ENCODE measurements around the gene PIGK.

Gene PIGK

DNA sequence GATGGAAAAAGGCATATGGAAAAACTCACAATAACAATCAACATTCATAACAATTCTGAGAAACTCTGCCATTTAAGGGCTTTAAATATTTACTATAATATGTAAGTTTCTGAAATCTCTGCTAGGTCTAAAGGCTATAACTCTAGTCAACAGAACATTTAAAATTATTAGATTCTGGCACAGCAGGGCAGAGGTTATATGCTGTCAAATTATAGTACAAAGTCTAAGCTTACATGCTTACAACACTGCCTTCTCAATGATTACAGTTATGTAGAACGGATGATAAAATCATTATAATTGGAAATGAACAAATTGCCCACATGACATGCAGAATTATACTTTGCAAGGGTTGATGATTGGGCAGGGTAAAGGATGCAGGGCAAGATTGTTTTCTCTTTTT, 97.7 kb downstream of the PIGK start:
- no peak for DNase-seq (ENCODE audit: low spot score)
- in situ Hi-C loops (cut with MboI; ENCODE audit: low pct_unique_long_range_greater_than_20kb, low sequenced_read_pairs, unreplicated experiment) = no loop called here
- TF ChIP-seq, protein P1, sequence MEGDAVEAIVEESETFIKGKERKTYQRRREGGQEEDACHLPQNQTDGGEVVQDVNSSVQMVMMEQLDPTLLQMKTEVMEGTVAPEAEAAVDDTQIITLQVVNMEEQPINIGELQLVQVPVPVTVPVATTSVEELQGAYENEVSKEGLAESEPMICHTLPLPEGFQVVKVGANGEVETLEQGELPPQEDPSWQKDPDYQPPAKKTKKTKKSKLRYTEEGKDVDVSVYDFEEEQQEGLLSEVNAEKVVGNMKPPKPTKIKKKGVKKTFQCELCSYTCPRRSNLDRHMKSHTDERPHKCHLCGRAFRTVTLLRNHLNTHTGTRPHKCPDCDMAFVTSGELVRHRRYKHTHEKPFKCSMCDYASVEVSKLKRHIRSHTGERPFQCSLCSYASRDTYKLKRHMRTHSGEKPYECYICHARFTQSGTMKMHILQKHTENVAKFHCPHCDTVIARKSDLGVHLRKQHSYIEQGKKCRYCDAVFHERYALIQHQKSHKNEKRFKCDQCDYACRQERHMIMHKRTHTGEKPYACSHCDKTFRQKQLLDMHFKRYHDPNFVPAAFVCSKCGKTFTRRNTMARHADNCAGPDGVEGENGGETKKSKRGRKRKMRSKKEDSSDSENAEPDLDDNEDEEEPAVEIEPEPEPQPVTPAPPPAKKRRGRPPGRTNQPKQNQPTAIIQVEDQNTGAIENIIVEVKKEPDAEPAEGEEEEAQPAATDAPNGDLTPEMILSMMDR (IDR thresholded peaks at IDR 0.05; ENCODE audit: extremely low read depth, insufficient read depth, missing control alignments) = no peak

GRCh38 chr1:77120950-77121349, 98.3 kb downstream of the PIGK start:
- DNase-seq (ENCODE audit: low spot score) = no peak
- in situ Hi-C loops (cut with MboI; ENCODE audit: low pct_unique_long_range_greater_than_20kb, low sequenced_read_pairs, unreplicated experiment) = no loop called here
- TF ChIP-seq, protein P1 (IDR thresholded peaks at IDR 0.05; ENCODE audit: extremely low read depth, insufficient read depth, missing control alignments) = no peak

DNA sequence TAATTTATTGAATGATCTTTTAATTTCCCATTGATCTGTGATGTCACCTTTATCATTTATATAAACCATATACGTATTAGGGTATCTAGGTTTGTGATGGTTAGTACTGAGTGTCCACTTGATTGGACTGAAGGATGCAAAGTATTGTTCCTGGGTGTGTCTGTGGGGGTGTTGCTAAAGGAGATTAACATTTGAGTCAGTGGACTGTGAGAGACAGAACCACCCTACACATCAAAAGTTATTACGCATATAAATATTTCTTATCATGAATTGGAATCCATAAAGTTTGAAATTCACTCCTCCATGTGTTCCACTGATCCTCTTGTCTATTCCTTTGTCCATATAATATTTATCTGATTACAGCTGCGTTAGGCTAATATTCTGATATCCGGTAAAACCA, 100.5 kb downstream of the PIGK start:
- TF ChIP-seq, protein P1 (IDR thresholded peaks at IDR 0.05; ENCODE audit: extremely low read depth, insufficient read depth, missing control alignments) = no peak
- in situ Hi-C loops (cut with MboI; ENCODE audit: low pct_unique_long_range_greater_than_20kb, low sequenced_read_pairs, unreplicated experiment) = no loop called here
- DNase-seq (ENCODE audit: low spot score) = no peak

DNA sequence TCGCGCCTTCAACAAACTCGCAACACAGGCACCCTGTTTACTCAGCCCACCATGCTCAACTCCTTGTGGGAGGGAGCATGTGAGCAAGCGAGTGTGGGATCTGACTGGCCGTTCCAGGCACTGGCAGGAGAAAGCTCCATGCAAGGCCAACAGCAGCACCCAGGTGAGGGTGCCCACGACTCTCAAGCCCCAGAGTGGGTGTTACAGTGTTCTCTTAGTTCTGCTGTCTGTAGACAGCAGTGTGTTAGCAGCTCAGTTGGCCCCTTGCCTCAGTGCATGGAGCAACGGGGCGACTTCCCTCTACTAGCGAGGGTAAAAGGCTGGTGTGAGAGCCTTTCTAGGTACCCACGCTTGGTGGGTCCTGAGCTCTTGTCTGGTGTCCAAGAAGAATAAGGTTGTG, 114.6 kb downstream of the PIGK start:
- in situ Hi-C loops (cut with MboI; ENCODE audit: low pct_unique_long_range_greater_than_20kb, low sequenced_read_pairs, unreplicated experiment) = no loop called here
- DNase-seq (ENCODE audit: low spot score) = no peak
- TF ChIP-seq, protein P1 (IDR thresholded peaks at IDR 0.05; ENCODE audit: extremely low read depth, insufficient read depth, missing control alignments) = no peak

DNA sequence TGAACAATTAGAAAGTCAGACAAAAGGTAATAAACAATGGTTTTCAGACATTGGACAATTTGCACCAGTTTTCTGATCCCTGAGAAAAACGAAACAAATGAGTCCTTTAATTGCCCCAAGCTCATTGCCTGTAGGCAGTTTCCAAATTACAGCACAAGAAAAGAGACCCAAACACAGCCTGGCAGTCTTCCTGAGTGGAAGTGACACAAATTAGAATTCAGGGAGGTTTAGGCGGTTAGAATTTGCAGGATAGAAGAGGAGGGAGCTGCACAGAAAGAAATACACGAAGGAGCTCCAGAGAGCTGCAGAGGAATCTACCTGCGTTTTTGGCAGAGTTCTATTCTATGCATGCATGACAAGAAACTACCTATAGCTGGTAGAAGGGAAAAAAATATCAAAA, 115.7 kb downstream of the PIGK start:
- TF ChIP-seq, protein P1 (IDR thresholded peaks at IDR 0.05; ENCODE audit: extremely low read depth, insufficient read depth, missing control alignments) = no peak
- DNase-seq (ENCODE audit: low spot score) = no peak
- in situ Hi-C loops (cut with MboI; ENCODE audit: low pct_unique_long_range_greater_than_20kb, low sequenced_read_pairs, unreplicated experiment) = no loop called here

GRCh38 chr1:77100875-77101274, 118.4 kb downstream of the PIGK start:
- in situ Hi-C loops (cut with MboI; ENCODE audit: low pct_unique_long_range_greater_than_20kb, low sequenced_read_pairs, unreplicated experiment) = no loop called here
- TF ChIP-seq, protein P1 (IDR thresholded peaks at IDR 0.05; ENCODE audit: extremely low read depth, insufficient read depth, missing control alignments) = no peak
- no peak for DNase-seq (ENCODE audit: low spot score)

Data from GM13977 (cell line).